Smooth muscle cell (in vitro differentiated cells): ENCODE measurements around the gene CHI3L1. TPM values are rescaled to one million over a fixed set of nuclear protein-coding genes. Genes with fewer than 3 reads are reported as not detected.

Experiments
- DNase-seq: peaks from one replicate; lab custom pipeline; 2025; ENCODE audit not compliant: unreplicated experiment; lab: John Stamatoyannopoulos, UW
- H2AFZ ChIP-seq: fragments of 200-600 bp; sonication (generic); 2 replicates; pipeline ENCODE4 v1.6.0; 2016; ENCODE audit warnings: antibody characterized with exemption, low read depth, mild to moderate bottlenecking
- H3F3A ChIP-seq: fragments of 200-600 bp; sonication (generic); 2 replicates; pipeline ENCODE4 v1.6.0; 2017; ENCODE audit warnings: antibody characterized with exemption, low read depth
- H3K27ac ChIP-seq: fragments of 200-600 bp; sonication (generic); 2 replicates; pipeline ENCODE4 v1.5.1; 2016; ENCODE audit warnings: low read depth, mild to moderate bottlenecking
- H3K27me3 ChIP-seq: fragments of 200-600 bp; sonication (generic); 2 replicates; pipeline ENCODE4 v1.6.1; 2016; ENCODE audit warnings: low read depth, mild to moderate bottlenecking
- H3K36me3 ChIP-seq: fragments of 200-600 bp; sonication (generic); 2 replicates; pipeline ENCODE4 v1.5.1; 2016; ENCODE audit warnings: low read depth
- H3K4me1 ChIP-seq: fragments of 200-600 bp; sonication (generic); 2 replicates; pipeline ENCODE4 v1.5.1; 2016; ENCODE audit warnings: low read depth
- H3K4me2 ChIP-seq: fragments of 200-600 bp; sonication (generic); 2 replicates; pipeline ENCODE4 v1.6.0; 2016; ENCODE audit warnings: mild to moderate bottlenecking
- H3K4me3 ChIP-seq: fragments of 200-600 bp; sonication (generic); 2 replicates; pipeline ENCODE4 v1.5.1; 2016; ENCODE audit warnings: mild to moderate bottlenecking
- H3K79me2 ChIP-seq: fragments of 200-600 bp; sonication (generic); 2 replicates; pipeline ENCODE4 v1.6.0; 2016; ENCODE audit warnings: low read depth, mild to moderate bottlenecking
- H3K9ac ChIP-seq: fragments of 200-600 bp; sonication (generic); 2 replicates; pipeline ENCODE4 v1.6.0; 2016; ENCODE audit warnings: low read depth
- H3K9me3 ChIP-seq: fragments of 200-600 bp; sonication (generic); replicated peaks from 2 replicates; pipeline ENCODE4 v1.5.1; 2016; ENCODE audit warnings: low read depth
- H4K20me1 ChIP-seq: fragments of 200-600 bp; sonication (generic); 2 replicates; pipeline ENCODE4 v1.6.0; 2016; ENCODE audit warnings: low read depth
- CTCF ChIP-seq: fragments of 200-600 bp; sonication (generic); IDR thresholded peaks from 2 replicates; pipeline ENCODE4 v1.5.1; 2017; ENCODE audit warnings: borderline replicate concordance, mild to moderate bottlenecking, antibody characterized with exemption; ENCODE audit not compliant: insufficient read depth, poor library complexity, severe bottlenecking
- WGBS: methylation state at CpG from one replicate; pipeline ENCODE4 v1.1.7; 2016; ENCODE audit warnings: low lambda C conversion rate; 5-methylcytosine and 5-hydroxymethylcytosine counted together
- polyA plus RNA-seq: library from polyadenylated mRNA; unstranded; fragments of >200 nt; fragmentation: Nextera tagmentation; extraction: Ambion mirVana; gene quantifications from 2 replicates; pipeline ENCODE4 v1.2.1, GENCODE V29; 2016
- total RNA-seq: library from RNA; depleted of rRNA; stranded (reverse); fragments of >200 nt; gene quantifications from 2 replicates; pipeline ENCODE4 v1.2.3, GENCODE V29; 2014

The CHI3L1 gene
- total and polyA plus RNA-seq, 2 experiments from 2014 or later: 45.4 to 53.6 TPM

DNA sequence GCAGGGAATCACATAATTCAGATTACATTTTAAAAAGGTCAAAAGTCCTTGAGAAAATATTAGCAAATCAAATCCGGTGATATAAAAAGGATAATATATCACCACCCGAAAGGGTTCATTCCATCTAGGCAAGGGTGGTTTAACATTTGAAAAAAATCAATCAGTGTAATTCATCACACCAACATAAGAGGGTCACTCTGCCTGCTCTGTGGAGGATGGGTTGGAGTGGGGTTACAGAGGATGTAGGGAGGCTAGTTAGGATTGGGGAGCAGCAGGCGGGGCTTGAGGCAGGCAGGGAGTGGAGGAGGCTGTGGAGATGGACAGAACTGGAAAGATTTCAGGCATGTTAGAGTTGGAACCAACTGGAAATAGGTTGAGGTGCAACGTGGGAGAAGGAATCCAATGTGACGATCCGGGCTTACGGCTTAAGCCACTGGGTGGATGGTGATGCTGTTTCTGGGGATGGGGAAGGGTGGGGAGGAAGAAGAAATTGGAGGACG lies 46.5 kb downstream of the CHI3L1 start:
- Histone ChIP-seq H4K20me1 (no peaks in the 10 kb centered on the region), H3K27ac (no peak overlapping the region), H3K4me2 (no peak overlapping the region), H3K4me1 (peaks cover 5% of the 10 kb centered on the region), H3K9me3 (no peaks in the 10 kb centered on the region), H2AFZ (no peak overlapping the region), H3F3A (no peaks in the 10 kb centered on the region), H3K9ac (no peak overlapping the region), H3K79me2 (peaks cover 18% of the 10 kb centered on the region), H3K36me3 (no peaks in the 10 kb centered on the region), H3K4me3 (no peak overlapping the region), H3K27me3 (no peaks in the 10 kb centered on the region)
- WGBS: 91% methylated on average over 8 of the region's 8 CpGs
- TF ChIP-seq CTCF: no peak
- DNase-seq: no peak

DNA sequence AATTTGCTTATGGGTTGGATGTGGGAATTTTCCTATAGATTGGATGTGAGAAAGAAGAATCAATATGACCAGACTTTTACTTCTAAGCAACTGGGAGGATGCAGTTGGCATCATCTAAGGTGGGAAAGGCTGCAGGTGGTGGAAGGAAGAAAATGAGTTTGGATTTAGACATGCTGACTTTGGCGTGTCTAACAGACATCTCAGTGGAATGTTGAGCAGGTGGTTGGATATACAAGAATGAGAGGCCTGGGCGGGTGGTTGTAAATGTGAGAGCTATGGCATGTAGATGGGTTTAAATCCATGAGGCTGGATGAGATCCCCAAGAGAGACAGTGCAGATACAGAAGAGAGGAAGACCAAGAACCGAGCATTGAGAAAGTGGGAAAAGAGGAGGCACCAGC lies 48.4 kb downstream of the CHI3L1 start:
- H3K4me2 ChIP-seq: no peak overlapping the region
- H3K27me3 ChIP-seq: no peaks in the 10 kb centered on the region
- no peak overlapping the region for H3K9ac ChIP-seq
- peaks cover 21% of the 10 kb centered on the region for H3K79me2 ChIP-seq
- peaks cover 5% of the 10 kb centered on the region for H3F3A ChIP-seq
- WGBS: 94% methylated on average over 3 of the region's 3 CpGs
- no peaks in the 10 kb centered on the region for H4K20me1 ChIP-seq
- no peak overlapping the region for H2AFZ ChIP-seq
- H3K4me3 ChIP-seq: no peak overlapping the region
- H3K4me1 ChIP-seq: peaks cover 14% of the 10 kb centered on the region
- no peak overlapping the region for H3K27ac ChIP-seq
- no peak for DNase-seq
- TF ChIP-seq CTCF: no peak
- H3K36me3 ChIP-seq: no peaks in the 10 kb centered on the region
- H3K9me3 ChIP-seq: no peaks in the 10 kb centered on the region

DNA sequence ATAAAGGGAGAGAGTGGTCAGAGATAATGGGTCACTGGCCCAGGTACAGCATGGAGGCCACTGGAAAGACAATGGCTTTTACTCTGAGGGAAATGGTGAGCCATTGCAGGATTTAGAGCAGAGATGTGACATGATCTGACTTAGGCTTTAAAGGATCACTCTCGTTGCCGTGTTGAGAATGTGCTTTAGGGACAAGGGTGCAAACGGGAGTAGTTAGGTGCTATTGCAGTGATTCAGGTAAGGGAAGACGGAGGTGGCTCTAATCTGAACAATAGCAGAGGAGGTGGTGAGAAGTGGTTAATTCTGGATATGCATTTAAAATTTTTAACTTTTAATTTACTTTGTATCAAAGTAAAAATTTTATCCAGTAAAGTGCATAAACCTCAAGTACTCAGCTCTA lies 49.2 kb downstream of the CHI3L1 start:
- Histone ChIP-seq H4K20me1 (no peaks in the 10 kb centered on the region), H3K9me3 (no peaks in the 10 kb centered on the region), H3K4me1 (peaks cover 14% of the 10 kb centered on the region), H3K36me3 (no peaks in the 10 kb centered on the region), H3K9ac (no peak overlapping the region), H3K27ac (no peak overlapping the region), H3F3A (peaks cover 5% of the 10 kb centered on the region), H3K4me2 (no peak overlapping the region), H3K27me3 (no peaks in the 10 kb centered on the region), H3K4me3 (no peak overlapping the region), H3K79me2 (peaks cover 21% of the 10 kb centered on the region), H2AFZ (no peak overlapping the region)
- WGBS: 85% methylated on average over 4 of the region's 4 CpGs
- DNase-seq: no peak
- TF ChIP-seq CTCF: no peak

- no peak for DNase-seq
- Histone ChIP-seq H3K4me1 (peaks cover 14% of the 10 kb centered on the region), H3K27ac (no peak overlapping the region), H4K20me1 (no peaks in the 10 kb centered on the region), H3F3A (peaks cover 5% of the 10 kb centered on the region), H2AFZ (no peak overlapping the region), H3K4me2 (no peak overlapping the region), H3K27me3 (no peaks in the 10 kb centered on the region), H3K9me3 (no peaks in the 10 kb centered on the region), H3K36me3 (no peaks in the 10 kb centered on the region), H3K9ac (no peak overlapping the region), H3K79me2 (peaks cover 21% of the 10 kb centered on the region), H3K4me3 (no peak overlapping the region)
- WGBS: 92% methylated on average over 1 of the region's 1 CpG
- TF ChIP-seq CTCF: no peak
Observed at GRCh38 chr1:203136409-203137042, 50.0 kb downstream of the CHI3L1 start.
